ENCODE data around the gene COG1. TPM values are rescaled to one million over a fixed set of nuclear protein-coding genes. Genes with fewer than 3 reads are reported as not detected.

Gene COG1
- total and polyA plus RNA-seq, 9 of the 15 experiments (the other 6 are each of a cell fraction or from before 2014, with no cell fraction given), result 9.5 to 26.8 (median 12.9) TPM

- TF ChIP-seq ARID3A (IDR thresholded peaks at IDR 0.05; ENCODE audit: borderline replicate concordance, low read depth, low read length), result peak; percentile 75
- TF ChIP-seq SAP30 (IDR thresholded peaks at IDR 0.05; ENCODE audit: borderline replicate concordance, insufficient read depth, low read depth, low read length, poor library complexity, severe bottlenecking), result peak; percentile 68
- TF ChIP-seq MAFF (IDR thresholded peaks at IDR 0.05; ENCODE audit: low read length), result peak; percentile 95
- TF ChIP-seq NFE2 (IDR thresholded peaks at IDR 0.05; ENCODE audit: low read depth), result peak; percentile 98
- peak in 1 of 2 experiments; percentile 77; a peak in 2 of 4 replicates for TF ChIP-seq HDAC1 (IDR thresholded peaks at IDR 0.05)
- TF ChIP-seq ZNF224 (CRISPR knock-in tag; IDR thresholded peaks at IDR 0.05), result no peak
- TF ChIP-seq BRD9 (IDR thresholded peaks at IDR 0.05; ENCODE audit: low read depth, partially characterized antibody), result no peak
- TF ChIP-seq RHOXF2B (CRISPR knock-in tag; conservative IDR thresholded peaks at IDR 0.05), result no peak
- TF ChIP-seq ATF4 (CRISPR knock-in tag; IDR thresholded peaks at IDR 0.05), result no peak
- TF ChIP-seq HES1 (IDR thresholded peaks at IDR 0.05; ENCODE audit: low read depth), result no peak
- peak; percentile 100 for TF ChIP-seq TAF9B (IDR thresholded peaks at IDR 0.05; ENCODE audit: partially characterized antibody)
- TF ChIP-seq GATA2 (CRISPR knock-in tag; IDR thresholded peaks at IDR 0.05), result 0 out of 2 replicates have a peak, but pooled peaks have one; percentile 9
- TF ChIP-seq JUND (IDR thresholded peaks at IDR 0.05; ENCODE audit: borderline replicate concordance, low read depth, low read length), result peak; percentile 90
- TF ChIP-seq JUND (tag; IDR thresholded peaks at IDR 0.05; ENCODE audit: borderline replicate concordance, low read depth, low read length), result peak; percentile 92; the same call in 2 of the 3 replicates
- peak; percentile 15 for TF ChIP-seq CHD4 (IDR thresholded peaks at IDR 0.05; ENCODE audit: insufficient read depth, insufficient replicate concordance, low read depth, low read length, poor library complexity, severe bottlenecking)
- TF ChIP-seq TGIF2 (CRISPR knock-in tag; IDR thresholded peaks at IDR 0.05), result no peak
- TF ChIP-seq MTA3 (IDR thresholded peaks at IDR 0.05; ENCODE audit: borderline replicate concordance), result peak; percentile 62; the same call in 1 of the 2 replicates
- peak; percentile 53 for TF ChIP-seq HDAC3 (IDR thresholded peaks at IDR 0.05; ENCODE audit: borderline replicate concordance, partially characterized antibody)
- TF ChIP-seq SP1 (CRISPR knock-in tag; IDR thresholded peaks at IDR 0.05), result no peak
- no peak for TF ChIP-seq ADNP (tag; IDR thresholded peaks at IDR 0.05)
- TF ChIP-seq KDM4B (IDR thresholded peaks at IDR 0.05; ENCODE audit: borderline replicate concordance in 2 of 2, low read depth in 1 of 2), result no peak
- TF ChIP-seq MCM2 (IDR thresholded peaks at IDR 0.05; ENCODE audit: low read depth), result no peak
- no peak for TF ChIP-seq ZBTB33 (CRISPR knock-in tag; IDR thresholded peaks at IDR 0.05)
- no peak for TF ChIP-seq CSDE1 (IDR thresholded peaks at IDR 0.05)
- TF ChIP-seq SREBF2 (CRISPR knock-in tag; IDR thresholded peaks at IDR 0.05), result no peak
Measured at GRCh38 chr17:73228748-73229236, 35.9 kb downstream of the COG1 start (continued).

Data from K562 (cell line).